GM12878 (cell line): ENCODE measurements around the gene OPRD1.

Source experiments
- CTCF ChIP-seq, 3 experiments: IDR thresholded peaks in 2 of 3; conservative IDR thresholded peaks in 1 of 3; 2 replicates each; pipeline ENCODE4 v1.5.1; 2011; ENCODE audit warnings: low read depth in 3 of 3, low read length in 3 of 3, mild to moderate bottlenecking in 3 of 3, control low read depth in 2 of 3, moderate library complexity in 2 of 3, inconsistent platforms in 1 of 3, mixed read lengths in 1 of 3; ENCODE audit not compliant: control insufficient read depth in 2 of 3, insufficient read depth in 1 of 3; ENCODE audit errors: extremely low read depth in 1 of 3
- FOS ChIP-seq: IDR thresholded peaks from 3 replicates; pipeline ENCODE4 v1.6.1; 2011; ENCODE audit warnings: borderline replicate concordance; ENCODE audit not compliant: insufficient read length; ENCODE audit errors: extremely low read depth
- HCFC1 ChIP-seq: fragments of 150-350 bp; IDR thresholded peaks from 2 replicates; pipeline ENCODE4 v1.6.1; 2014; ENCODE audit warnings: low read length
- POLR2A ChIP-seq: IDR thresholded peaks from 2 replicates; pipeline ENCODE4 v1.6.1; 2011; ENCODE audit warnings: low read depth, mild to moderate bottlenecking, low read length
- RAD21 ChIP-seq: IDR thresholded peaks from 2 replicates; pipeline ENCODE4 v1.6.1; 2011; ENCODE audit warnings: mild to moderate bottlenecking, low read depth, low read length, moderate library complexity; ENCODE audit not compliant: insufficient read depth

GRCh38 chr1:28869952-28870351 lies 58.0 kb downstream of the OPRD1 start:
- TF ChIP-seq RAD21 (no peak), FOS (no peak), CTCF (IDR thresholded peaks at IDR 0.05 in 2 of 3, conservative IDR thresholded peaks at IDR 0.05 in 1 of 3; ENCODE audit: control insufficient read depth in 2 of 3, extremely low read depth in 1 of 3, insufficient read depth in 1 of 3, low read depth in 3 of 3, low read length in 3 of 3) (no peak), POLR2A (no peak), HCFC1 (no peak)
